Measurements from ENCODE around the gene C17orf75.

DNA sequence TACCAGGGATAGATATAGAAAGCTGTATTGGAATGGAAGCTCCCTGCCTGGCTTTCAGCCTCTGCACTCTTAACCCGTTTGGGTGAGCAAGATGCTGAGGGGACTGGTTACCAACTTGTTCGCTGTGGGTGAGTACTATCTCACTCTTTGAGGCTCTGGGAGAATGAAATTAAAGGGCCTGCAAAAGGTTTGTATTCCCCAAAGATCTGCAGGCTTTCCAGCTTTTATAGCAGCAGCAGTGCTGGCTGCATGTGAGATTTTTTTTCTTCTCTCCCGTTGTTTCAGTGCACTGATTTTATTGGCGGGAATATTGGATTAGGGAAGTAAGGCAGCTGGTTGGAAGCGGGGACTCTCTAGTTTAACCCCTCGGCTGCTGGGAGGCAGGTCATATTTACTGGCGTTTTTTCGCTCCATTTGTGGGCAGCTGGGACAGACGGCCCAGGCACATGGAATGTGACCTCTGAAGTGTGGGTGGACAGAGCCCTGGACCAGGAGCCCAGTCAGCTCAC, 30.9 kb downstream of the C17orf75 start:
- TF ChIP-seq, protein P1, sequence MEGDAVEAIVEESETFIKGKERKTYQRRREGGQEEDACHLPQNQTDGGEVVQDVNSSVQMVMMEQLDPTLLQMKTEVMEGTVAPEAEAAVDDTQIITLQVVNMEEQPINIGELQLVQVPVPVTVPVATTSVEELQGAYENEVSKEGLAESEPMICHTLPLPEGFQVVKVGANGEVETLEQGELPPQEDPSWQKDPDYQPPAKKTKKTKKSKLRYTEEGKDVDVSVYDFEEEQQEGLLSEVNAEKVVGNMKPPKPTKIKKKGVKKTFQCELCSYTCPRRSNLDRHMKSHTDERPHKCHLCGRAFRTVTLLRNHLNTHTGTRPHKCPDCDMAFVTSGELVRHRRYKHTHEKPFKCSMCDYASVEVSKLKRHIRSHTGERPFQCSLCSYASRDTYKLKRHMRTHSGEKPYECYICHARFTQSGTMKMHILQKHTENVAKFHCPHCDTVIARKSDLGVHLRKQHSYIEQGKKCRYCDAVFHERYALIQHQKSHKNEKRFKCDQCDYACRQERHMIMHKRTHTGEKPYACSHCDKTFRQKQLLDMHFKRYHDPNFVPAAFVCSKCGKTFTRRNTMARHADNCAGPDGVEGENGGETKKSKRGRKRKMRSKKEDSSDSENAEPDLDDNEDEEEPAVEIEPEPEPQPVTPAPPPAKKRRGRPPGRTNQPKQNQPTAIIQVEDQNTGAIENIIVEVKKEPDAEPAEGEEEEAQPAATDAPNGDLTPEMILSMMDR (IDR thresholded peaks at IDR 0.05) = no peak
- no peak for TF ChIP-seq EZH2 (IDR thresholded peaks at IDR 0.05; ENCODE audit: borderline replicate concordance, insufficient read depth, low read depth, low read length, poor library complexity, severe bottlenecking)
